Retina (tissue), 1 donor: ENCODE data around the gene PDE3B.
"Not testable (repeated sequence)": the region's sequence is repeated elsewhere in the genome, so short reads cannot be mapped to it uniquely, and the experiment has no call there.

ENCODE experiments used
- DNase-seq: peaks from one replicate; pipeline ENCODE4 v3.0.0-alpha.2; 2016

PDE3B gene

DNA sequence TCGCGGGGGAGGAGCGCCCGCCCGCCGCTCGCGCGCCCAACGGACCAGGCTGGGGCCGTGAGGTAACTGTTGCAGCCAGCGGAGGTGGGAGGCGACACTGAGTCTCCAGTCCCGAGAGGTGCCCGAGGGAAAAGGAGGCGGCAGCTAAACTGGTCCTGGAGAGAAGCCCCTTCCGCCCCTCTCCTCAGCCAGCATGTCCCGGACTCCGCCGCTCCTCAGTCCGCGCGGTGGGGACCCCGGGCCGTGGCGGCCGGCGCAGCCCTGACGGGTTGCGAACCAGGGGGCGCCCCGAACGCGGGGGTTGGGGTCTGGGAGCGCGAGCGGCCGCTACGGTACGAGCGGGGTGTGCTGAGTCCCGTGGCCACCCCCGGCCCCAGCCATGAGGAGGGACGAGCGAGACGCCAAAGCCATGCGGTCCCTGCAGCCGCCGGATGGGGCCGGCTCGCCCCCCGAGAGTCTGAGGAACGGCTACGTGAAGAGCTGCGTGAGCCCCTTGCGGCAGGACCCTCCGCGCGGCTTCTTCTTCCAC, at the start of gene PDE3B:
TSS of gene PDE3B (plus strand) at position 108 of the 529 bp plus-strand sequence. CDS start at position 380, 272 bp downstream.
- DNase-seq: peak; percentile 94

DNA sequence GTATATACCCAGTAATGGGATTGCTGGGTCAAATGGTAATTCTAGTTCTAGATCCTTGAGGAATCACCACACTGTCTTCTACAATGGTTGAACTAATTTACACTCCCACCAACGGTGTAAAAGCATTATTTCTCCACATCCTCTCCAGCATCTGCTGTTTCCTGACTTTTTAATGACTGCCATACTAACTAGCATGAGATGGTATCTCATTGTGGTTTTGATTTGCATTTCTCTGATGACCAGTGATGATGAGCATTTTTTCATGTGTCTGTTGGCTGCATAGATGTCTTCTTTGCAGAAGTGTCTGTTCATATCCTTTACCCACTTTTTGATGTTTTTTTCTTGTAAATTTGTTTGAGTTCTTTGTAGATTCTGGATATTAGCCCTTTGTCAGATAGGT, 48.3 kb upstream of the PDE3B start:
- DNase-seq: not testable (repeated sequence)

DNA sequence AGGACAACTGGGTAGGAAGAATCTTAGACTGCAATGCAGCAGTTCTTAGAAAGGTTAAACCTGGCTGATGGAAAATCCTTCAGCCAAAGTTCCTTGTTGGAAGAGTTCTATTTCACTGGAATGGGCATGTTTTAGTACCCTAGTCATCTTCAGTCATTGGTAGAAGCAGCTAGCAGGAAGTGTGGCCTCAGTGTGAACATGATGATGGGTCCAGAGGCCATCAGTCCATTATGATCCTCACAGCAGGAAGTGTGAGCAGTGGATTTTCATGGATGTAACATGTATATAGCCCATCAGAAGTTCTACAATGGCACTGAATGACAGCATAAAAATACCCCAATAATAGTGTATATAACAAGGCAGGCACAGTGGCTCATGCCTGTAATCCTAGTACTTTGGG, 35.9 kb upstream of the PDE3B start:
- no peak for DNase-seq

DNA sequence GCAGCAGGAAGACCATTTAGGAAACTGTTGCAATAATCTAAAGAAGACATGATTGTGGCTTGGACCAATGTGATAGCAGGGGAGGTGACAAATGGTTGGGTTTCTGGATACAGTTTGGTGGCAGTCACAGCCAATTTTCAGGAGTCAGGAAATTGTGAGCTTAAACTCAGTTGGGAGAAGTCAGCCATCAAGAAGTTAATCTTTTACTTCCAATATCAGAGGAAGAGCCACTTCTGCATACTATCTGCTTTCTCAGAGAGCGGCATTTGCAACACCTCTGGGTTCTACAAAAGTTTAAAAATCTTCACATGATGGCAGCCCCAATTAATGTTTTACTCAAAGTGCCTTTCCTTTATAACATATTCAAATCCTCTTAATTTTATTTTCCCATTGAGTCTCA, 33.7 kb upstream of the PDE3B start:
- no peak for DNase-seq

DNA sequence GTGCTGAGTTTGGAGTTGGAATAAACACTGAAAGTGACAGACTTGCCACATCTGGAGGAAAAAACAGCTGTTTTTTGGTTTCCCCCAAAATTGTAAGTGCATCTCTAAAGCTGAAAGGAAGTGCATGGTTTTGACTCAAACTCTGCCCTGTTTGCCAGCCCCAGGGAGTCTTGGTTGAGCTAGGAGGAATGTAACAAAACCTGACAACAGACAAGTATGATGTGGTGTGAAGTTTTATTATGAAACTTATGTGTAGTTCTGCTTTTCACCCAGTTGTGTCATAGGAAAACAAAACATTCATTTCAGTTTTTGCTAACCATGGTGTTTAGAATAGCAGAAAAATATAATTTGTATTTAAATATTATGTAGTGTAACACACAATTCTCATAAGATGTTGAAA, 31.7 kb upstream of the PDE3B start:
- no peak for DNase-seq

DNA sequence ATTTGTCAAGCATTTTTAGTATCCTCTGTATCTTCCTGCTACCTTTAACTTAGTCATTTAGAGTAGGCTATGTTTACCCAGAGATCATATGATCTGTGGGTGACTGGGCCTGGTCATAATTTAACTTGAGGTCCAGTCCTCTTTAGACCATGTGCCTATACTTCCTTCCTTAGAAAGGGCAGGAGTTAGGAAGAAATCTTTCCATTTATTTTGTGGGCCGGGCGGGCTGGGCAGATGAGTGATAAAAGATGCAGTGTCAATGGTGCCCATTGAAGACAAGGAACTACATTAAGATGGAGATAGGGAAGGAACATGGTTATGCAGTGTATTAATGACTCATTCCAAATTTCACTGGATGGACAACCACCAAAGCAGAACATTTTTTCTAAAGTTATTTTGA, 30.9 kb upstream of the PDE3B start:
- no peak for DNase-seq

DNA sequence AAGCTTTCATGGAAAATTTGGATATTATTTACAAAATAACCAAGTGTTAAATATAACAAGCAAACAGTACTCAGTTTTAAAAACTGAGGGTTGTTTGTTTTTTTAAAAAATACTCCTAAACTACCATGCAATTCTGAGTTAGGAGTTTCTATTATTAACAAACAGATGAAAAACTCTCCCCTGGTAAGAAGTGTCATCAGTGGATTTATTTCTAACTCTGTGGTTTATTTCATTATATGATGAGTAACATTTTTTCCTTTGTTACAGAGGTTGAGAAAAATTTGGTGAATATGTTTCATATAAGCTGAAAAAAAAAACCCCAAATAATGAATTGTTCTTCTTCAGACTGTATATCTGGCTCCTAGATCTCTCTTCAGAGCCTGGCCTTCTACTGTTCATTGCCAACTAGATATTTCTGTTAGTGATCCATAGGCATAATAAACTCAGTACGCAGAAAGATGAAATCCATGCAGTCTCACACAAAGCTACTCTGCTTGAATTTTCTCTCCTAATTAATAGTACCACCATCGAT, 29.4 kb upstream of the PDE3B start:
- no peak for DNase-seq

DNA sequence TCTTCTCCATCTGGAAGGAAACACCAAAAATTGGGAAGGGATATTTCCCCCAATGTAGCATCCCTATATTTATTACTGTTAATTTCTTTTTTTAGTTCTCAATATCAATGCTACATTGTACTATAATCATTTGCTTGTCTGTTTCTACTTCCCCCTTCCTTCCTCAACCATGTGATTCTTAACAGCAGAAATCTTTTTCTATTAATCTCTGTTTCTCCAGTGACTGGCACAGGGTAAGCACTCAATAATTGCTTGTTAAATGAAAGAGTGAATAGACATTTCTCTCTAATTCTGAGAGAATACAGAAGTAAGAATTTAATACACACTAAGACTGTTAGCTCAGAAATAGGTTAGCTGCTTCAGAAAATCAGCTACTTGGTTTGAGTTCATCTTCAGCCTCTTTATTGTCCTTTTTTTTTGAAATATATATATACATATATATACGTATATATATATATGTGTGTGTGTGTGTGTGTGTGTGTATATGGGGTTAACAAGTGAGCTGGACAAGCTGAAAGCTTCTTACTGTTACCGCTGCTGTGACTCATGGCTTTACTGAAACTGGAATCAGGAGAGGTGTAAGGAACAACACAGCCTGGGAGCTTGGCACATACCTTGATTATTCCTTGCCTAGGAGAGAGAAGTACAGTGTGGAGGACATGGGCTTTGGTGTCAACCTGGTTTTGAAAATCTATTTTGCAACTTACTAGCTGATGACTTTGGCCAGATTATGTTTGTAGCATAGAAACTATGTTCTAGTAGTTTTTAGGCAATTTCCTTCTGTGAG, 26.2 kb upstream of the PDE3B start:
- no peak for DNase-seq

DNA sequence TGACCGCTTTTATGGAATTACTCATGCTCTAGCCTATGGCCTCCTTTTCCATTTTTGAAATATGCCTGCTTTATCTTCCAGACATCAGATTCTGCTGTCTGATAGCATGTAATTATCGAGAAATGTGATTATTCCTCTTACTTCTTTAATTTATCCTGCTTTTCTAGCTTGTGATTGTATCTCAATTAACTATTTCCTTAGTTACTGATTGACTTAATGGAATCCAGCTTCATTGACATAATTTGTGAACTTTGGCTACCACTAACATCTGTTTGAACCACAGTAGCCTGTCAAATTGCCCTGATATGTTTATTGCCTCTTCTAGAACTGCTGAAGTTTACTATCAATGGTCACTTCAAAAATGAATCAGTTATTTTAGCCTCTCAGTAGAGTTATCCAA, 25.5 kb upstream of the PDE3B start:
- no peak for DNase-seq

DNA sequence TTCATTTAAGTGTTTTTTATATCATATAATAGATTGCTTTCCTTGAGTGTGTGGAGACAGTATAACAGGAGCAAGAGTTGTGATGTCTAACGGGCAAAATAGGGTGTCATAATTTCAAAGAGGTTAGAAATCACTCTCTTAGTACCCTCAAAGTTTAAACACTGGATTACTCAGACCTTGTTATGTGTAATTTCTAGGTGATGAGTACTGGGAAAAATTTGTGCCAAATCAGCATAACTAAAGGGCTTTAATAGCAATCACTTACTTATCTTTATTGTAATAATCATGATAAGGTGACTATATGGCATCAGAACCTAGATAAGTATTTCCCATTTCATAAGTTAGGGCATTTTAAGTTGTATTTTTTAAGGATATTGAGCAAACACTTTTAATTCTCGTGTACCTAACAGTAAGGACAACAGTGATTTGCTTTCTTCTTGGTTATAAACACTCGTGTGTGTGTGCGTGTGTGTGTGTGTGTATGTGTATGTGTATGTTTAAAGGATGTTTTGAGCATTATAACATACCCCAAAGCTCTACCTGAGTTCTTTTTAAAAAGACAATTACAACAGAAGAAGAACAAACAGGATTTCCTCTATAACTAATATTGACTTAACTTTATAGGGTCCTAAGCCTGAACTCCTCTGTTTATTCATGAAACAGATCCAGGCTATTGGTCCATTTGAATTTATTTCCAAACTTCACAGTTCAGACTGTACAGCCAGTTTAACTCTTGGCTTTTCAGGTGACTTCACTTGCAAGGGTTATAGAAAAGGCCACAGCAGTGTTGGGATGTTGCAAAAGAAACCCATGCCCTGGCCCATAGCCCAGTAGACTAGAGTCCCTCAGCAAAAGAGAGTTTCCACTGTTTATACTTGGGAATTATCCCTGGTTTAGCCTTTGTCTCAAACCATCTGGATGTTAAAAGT, 23.7 kb upstream of the PDE3B start:
- no peak for DNase-seq

DNA sequence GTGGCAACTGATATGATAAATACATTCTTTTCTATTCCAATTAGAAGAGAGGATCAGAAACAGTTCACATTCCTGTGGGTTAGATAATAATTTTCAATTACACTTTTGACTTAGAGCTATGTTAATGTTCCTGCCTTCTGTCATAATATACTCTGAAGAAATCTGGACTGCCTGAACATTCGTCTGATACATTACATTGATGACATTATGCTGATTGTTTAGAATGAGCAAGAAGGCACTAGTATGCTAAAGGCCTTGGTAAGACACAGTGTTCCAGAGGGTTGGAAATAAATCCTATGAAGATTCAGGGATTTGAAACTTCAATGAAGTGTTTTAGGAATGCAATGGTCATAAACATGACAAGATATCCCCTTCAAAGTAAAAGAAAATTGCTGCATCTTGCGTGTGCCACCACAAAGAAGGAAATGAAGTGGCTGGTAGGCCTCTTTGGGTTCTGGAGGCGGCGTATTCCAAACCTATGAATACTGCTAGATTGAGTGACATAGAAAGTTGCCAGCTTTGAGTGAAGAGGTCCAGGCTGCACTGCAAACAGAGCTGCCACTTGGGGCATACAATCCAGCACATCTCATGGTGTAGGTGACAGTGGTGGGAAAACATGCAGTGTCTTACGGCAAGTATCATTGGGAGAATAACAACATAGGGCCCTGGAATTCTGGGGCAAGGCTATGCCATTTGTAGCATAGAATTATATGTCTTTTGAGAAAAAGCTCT, 21.2 kb upstream of the PDE3B start:
- no peak for DNase-seq

DNA sequence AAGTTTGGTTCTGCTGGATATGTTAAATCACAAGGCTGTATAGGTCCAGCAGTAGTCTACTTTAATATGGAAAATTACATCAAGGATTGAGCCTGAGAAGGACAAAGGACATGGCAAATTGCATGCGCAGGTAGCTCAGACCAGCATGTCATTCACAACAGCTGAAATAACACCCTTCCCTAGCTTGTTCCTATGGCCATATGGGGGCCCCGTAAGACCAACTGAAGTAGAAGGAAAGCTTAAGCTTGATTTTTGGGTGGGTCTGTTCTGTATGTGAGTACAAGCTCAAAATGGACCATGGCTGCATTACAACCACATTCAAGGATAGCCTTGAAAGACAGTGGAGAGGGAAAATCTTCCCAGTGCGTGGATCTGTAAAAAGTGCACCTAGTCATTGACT, 20.6 kb upstream of the PDE3B start:
- DNase-seq: no peak

DNA sequence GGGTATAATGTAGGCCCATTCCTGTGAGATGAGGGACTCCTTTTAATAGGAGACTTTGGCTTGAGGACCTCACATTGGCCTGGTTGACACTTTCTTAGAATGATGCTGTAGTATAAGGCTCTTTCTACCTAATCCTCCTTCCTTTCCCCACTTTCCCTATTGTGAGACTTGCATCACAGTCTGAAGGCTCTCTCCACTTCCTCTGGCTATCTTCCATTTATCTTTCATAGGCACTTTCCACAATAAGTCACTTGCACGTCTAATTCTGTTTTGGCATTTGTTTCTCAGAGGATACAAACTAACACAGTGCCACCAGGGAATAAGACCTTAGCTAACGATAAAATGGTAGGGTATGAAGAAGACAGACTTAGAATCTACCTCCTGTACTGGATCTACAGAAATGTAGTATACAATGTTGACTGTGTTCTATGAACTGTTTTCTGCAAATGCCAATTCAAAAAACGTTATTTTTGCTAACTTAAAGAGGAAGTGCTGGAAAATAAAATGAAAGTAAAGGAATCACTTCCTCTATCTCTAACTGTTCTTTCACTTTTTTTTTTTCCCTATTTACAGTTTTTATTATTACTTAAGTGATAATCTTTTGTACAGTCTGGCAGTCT, 17.9 kb upstream of the PDE3B start:
- no peak for DNase-seq

DNA sequence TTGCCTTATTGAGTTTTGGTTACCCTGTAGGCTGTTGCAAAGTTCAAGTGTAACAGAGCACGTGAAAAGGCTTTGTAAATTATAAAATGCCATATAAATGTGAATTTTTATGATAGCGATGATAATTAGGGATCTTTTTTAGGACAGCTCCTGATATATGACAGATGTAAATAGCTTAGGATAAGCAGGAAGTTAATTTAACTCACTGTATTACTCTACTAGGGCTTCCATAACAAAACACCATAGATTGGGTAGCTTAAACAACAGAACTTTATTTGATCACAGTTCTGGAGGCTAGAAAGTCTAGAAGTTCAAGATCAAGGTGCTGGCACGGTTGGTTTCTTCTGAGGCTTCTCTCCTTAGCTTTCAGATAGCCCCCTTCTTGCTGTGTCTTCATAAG, 17.0 kb upstream of the PDE3B start:
- no peak for DNase-seq

DNA sequence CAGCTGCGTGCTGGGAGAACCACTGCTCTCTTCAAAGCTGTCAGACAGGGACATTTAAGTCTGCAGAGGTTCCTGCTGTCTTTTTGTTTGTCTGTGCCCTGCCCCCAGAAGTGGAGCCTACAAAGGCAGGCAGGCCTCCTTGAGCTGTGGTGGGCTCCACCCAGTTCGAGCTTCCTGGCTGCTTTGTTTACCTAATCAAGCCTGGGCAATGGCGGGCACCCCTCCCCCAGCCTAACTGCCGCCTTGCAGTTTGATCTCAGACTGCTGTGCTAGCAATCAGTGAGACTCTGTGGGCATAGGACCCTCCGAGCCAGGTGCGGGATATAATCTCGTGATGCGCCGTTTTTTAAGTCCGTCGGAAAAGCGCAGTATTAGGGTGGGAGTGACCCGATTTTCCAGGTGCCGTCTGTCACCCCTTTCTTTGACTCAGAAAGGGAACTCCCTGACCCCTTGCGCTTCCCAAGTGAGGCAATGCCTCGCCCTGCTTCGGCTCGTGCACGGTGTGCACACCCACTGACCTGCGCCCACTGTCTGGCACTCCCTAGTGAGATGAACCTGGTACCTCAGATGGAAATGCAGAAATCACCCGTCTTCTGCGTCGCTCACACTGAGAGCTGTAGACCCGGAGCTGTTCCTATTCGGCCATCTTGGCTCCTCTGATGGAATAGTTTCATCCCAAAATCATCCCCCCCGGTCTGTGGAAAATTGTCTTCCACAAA, 9.9 kb upstream of the PDE3B start:
- DNase-seq: not testable (repeated sequence)

DNA sequence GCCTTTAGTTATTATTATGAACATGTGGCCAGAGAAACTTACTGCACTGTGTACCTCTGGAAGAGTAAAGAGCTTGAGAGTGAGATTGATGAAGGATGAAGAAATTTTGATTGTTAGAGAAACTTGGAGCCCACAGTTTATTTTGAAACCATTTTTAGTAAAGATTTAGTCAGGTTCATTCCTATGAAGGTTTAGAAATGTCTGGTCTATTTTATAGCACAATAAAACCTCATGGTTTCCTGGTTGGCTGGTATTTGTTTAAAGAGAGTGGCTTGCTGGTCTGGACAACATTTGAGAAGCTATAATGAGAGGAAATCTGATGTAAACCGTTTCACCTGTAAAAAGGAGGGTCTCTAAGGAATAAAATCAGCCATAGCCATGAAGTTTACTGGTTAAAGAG, 8.8 kb upstream of the PDE3B start:
- no peak for DNase-seq

DNA sequence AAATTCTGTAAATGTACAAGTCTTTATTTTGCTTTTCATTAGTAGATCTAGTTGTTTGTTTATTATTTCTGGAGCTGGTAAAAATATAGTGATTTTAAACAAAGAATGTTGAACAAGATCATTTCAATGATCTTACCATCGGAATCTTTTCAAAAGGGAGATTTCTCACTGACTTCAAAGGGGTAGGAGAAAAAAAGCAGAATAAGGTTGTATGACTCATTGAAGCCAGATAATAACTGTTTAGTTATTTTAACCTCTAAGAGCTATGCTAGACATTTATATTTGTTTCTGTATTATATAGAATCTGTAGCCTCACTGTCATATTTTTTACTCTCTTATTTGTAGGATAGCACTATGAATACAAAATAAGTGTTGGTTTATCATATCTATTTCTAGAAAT, 8.1 kb upstream of the PDE3B start:
- no peak for DNase-seq

DNA sequence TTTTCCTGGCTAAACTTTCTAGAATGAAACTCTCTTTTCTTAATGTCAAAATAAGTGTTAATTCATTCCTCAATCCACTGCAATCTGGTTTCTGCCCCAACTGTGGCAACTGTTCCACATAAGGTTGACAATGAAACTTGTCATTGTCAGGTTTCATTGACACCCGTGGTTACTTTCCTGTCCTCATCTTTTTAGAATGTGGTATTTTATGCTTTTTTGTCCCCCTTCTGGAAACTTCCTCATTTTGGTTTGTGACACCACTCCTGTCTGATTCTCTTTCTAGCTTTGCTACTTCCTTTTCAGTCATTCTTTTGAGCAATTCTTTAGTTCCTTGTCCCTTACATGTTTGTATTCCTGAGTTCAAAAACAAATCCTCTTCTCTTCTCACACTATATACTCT, 7.5 kb upstream of the PDE3B start:
- DNase-seq: no peak

DNA sequence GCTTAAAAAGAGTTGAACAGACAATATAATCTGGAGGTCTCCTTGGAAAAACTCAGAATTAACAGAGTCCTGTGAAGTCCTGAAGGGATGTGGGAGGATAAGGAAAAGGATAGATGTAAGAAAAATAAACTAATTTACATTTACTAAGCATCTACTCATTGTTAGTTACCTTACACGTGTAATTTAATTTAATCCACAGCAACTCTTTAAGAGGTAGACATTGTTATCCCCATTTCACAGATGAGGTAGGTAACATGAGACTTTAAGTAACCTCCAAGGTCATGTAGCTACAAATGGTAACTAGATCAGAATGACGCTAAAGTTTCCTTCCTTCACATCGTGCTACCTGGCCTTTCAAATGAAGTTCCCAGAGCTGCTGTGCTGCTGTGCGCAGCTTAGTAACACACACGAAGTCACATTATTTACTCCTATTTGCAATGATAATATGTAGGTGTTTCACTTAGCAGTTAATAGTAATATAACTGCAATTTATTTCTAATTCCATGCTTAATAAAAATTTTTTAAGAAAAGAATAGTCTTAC, 5.7 kb upstream of the PDE3B start:
- no peak for DNase-seq

DNA sequence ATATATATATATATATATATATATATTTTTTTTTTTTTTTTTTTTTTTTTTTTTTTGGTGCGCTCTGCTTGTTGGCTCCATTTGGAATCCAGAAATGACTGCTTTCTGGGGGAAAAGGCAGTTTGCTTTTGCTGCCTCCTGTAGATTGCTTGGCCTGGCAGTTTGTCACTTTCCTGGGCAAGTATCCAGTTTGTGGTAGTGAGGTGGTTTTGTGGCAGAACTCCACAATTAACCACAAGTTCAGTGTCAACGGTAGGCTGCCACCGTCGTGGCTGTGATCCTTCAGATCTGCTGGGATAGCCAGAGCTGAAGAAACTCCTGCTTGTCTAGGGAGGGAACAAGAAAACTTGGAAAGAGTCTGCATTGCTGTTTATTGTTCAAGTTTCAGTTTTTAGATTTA, 5.0 kb upstream of the PDE3B start:
- no peak for DNase-seq

DNA sequence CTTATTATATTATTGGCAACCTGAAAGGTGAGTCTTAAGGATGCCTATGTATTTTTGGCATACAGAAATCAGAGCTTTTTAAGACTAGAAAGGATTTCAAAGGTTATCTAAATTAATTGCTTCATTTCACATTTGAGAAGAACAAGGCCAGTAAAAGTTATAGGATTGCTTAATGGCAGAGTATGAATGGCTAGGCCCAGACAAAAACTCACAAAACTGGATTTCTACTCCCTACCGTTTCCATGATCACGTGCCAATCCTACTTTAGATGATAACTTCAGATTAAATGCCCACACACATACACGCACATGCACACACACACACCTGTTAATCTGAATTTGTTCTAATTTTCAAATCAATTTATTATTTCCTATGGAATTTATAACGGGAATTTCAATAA, 1.8 kb upstream of the PDE3B start:
- no peak for DNase-seq
